Nephron (organoid): Measurements from ENCODE around the gene TMEM126A.

Experiments used
- H3K27ac Mint-ChIP-seq, 3 experiments: 2 replicates each; pipeline ENCODE4 v1.8.0; 2020; ENCODE audit warnings: mixed read lengths in 3 of 3, mild to moderate bottlenecking in 2 of 3, moderate library complexity in 1 of 3
- H3K27me3 Mint-ChIP-seq: 2 replicates; pipeline ENCODE4 v1.8.0; 2021; ENCODE audit warnings: low read depth, mild to moderate bottlenecking, moderate library complexity, mixed read lengths
- H3K36me3 Mint-ChIP-seq: 2 replicates; pipeline ENCODE4 v1.8.0; 2020; ENCODE audit warnings: low read depth, mixed read lengths
- H3K4me1 Mint-ChIP-seq: 2 replicates; pipeline ENCODE4 v1.8.0; 2020; ENCODE audit warnings: mixed read lengths
- H3K4me3 Mint-ChIP-seq, 3 experiments: 2 replicates each; pipeline ENCODE4 v1.8.0; 2020; ENCODE audit warnings: mild to moderate bottlenecking in 3 of 3, mixed read lengths in 3 of 3, moderate library complexity in 2 of 3
- H3K9me3 Mint-ChIP-seq: 2 replicates; pipeline ENCODE4 v1.8.0; 2020; ENCODE audit warnings: mixed read lengths
- TF ChIP-seq, protein P1 (sequence below), 3 experiments: fragments of 200-600 bp; sonication (generic); IDR thresholded peaks; one replicate each; pipeline ENCODE4 v1.5.0; 2021; ENCODE audit warnings: antibody characterized with exemption in 3 of 3; ENCODE audit not compliant: unreplicated experiment in 3 of 3

Gene TMEM126A

GRCh38 chr11:85673393-85673792 lies 25.6 kb downstream of the TMEM126A start:
- TF ChIP-seq, protein P1, sequence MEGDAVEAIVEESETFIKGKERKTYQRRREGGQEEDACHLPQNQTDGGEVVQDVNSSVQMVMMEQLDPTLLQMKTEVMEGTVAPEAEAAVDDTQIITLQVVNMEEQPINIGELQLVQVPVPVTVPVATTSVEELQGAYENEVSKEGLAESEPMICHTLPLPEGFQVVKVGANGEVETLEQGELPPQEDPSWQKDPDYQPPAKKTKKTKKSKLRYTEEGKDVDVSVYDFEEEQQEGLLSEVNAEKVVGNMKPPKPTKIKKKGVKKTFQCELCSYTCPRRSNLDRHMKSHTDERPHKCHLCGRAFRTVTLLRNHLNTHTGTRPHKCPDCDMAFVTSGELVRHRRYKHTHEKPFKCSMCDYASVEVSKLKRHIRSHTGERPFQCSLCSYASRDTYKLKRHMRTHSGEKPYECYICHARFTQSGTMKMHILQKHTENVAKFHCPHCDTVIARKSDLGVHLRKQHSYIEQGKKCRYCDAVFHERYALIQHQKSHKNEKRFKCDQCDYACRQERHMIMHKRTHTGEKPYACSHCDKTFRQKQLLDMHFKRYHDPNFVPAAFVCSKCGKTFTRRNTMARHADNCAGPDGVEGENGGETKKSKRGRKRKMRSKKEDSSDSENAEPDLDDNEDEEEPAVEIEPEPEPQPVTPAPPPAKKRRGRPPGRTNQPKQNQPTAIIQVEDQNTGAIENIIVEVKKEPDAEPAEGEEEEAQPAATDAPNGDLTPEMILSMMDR (IDR thresholded peaks at IDR 0.05; ENCODE audit: unreplicated experiment in 3 of 3): no peak
- Mint-ChIP-seq H3K27me3 (no peaks in the 10 kb centered on the region), H3K4me3 (no peak overlapping the region)

GRCh38 chr11:85679576-85679975 lies 31.8 kb downstream of the TMEM126A start:
- Mint-ChIP-seq H3K9me3 (peaks cover 3% of the 10 kb centered on the region), H3K36me3 (no peaks in the 10 kb centered on the region), H3K4me1 (peaks cover 7% of the 10 kb centered on the region), H3K4me3 (no peak overlapping the region), H3K27me3 (peaks cover 5% of the 10 kb centered on the region), H3K27ac (no peak overlapping the region)
- TF ChIP-seq, protein P1 (IDR thresholded peaks at IDR 0.05; ENCODE audit: unreplicated experiment in 3 of 3): no peak

More at GRCh38 chr11:85673393-85673792, 25.6 kb downstream of the TMEM126A start:
- Mint-ChIP-seq H3K4me1 (no peaks in the 10 kb centered on the region), H3K9me3 (peaks cover 12% of the 10 kb centered on the region), H3K27ac (no peak overlapping the region), H3K36me3 (no peaks in the 10 kb centered on the region)

- Mint-ChIP-seq H3K4me3 (no peak overlapping the region), H3K36me3 (no peaks in the 10 kb centered on the region), H3K27me3 (peaks cover 5% of the 10 kb centered on the region), H3K4me1 (peaks cover 20% of the 10 kb centered on the region), H3K9me3 (no peaks in the 10 kb centered on the region), H3K27ac (no peak overlapping the region)
- TF ChIP-seq, protein P1 (IDR thresholded peaks at IDR 0.05; ENCODE audit: unreplicated experiment in 3 of 3): no peak
These were observed 33.1 kb downstream of the TMEM126A start for GRCh38 chr11:85680897-85681296.

GRCh38 chr11:85682330-85683305 lies 34.9 kb downstream of the TMEM126A start:
- no peaks in the 10 kb centered on the region for H3K36me3 Mint-ChIP-seq
- H3K9me3 Mint-ChIP-seq: no peaks in the 10 kb centered on the region
- H3K27me3 Mint-ChIP-seq: peaks cover 5% of the 10 kb centered on the region
- no peak overlapping the region for H3K4me3 Mint-ChIP-seq
- no peak overlapping the region for H3K27ac Mint-ChIP-seq
- peaks cover 32% of the 10 kb centered on the region for H3K4me1 Mint-ChIP-seq
- TF ChIP-seq, protein P1 (IDR thresholded peaks at IDR 0.05; ENCODE audit: unreplicated experiment in 3 of 3): no peak

- Mint-ChIP-seq H3K27ac (peak overlapping the region; percentile 92 to 98 (median 95)), H3K4me1 (peaks cover 32% of the 10 kb centered on the region), H3K27me3 (peaks cover 5% of the 10 kb centered on the region), H3K36me3 (no peaks in the 10 kb centered on the region), H3K4me3 (peak overlapping the region; percentile 72 to 89 (median 83)), H3K9me3 (no peaks in the 10 kb centered on the region)
- TF ChIP-seq, protein P1 (IDR thresholded peaks at IDR 0.05; ENCODE audit: unreplicated experiment in 3 of 3): no peak
These were observed 37.5 kb downstream of the TMEM126A start for GRCh38 chr11:85685125-85685819.
